Neural cell (in vitro differentiated cells): ENCODE measurements around the gene PYGB. TPM values are rescaled to one million over a fixed set of nuclear protein-coding genes. Genes with fewer than 3 reads are reported as not detected.

Experiments used
- H2AFZ ChIP-seq: fragments of 200-600, 300-800 bp; sonication (generic), shearing (Covaris generic); 2 replicates; pipeline ENCODE4 v1.6.0; 2014; ENCODE audit warnings: low read depth, mild to moderate bottlenecking, antibody characterized with exemption, low read length, moderate library complexity
- H3F3A ChIP-seq: fragments of 200-600 bp; shearing (Covaris generic); 2 replicates; pipeline ENCODE4 v1.6.1; 2016; ENCODE audit warnings: mild to moderate bottlenecking, moderate library complexity, mixed read lengths, antibody characterized with exemption, low read length; ENCODE audit not compliant: insufficient read depth, poor library complexity, severe bottlenecking
- H3K27ac ChIP-seq: fragments of 200-600, 300-800 bp; sonication (generic), shearing (Covaris generic); 2 replicates; pipeline ENCODE4 v1.5.1; 2014; ENCODE audit warnings: mild to moderate bottlenecking, low read length, moderate library complexity
- H3K27me3 ChIP-seq: fragments of 300-800, 200-600 bp; sonication (generic), shearing (Covaris generic); 2 replicates; pipeline ENCODE4 v1.6.0; 2014; ENCODE audit warnings: mild to moderate bottlenecking, low read depth, low read length, moderate library complexity; ENCODE audit not compliant: insufficient read depth
- H3K36me3 ChIP-seq: fragments of 300-800, 200-600 bp; sonication (generic), shearing (Covaris generic); 2 replicates; pipeline ENCODE4 v1.5.1; 2014; ENCODE audit warnings: mild to moderate bottlenecking, antibody characterized with exemption, low read length, moderate library complexity; ENCODE audit not compliant: insufficient read depth
- H3K4me2 ChIP-seq: fragments of 300-800, 200-600 bp; sonication (generic), shearing (Covaris generic); 2 replicates; pipeline ENCODE4 v1.6.0; 2014; ENCODE audit warnings: mild to moderate bottlenecking, low read length
- H3K4me3 ChIP-seq: fragments of 300-800, 200-600 bp; sonication (generic), shearing (Covaris generic); 2 replicates; pipeline ENCODE4 v1.5.1; 2014; ENCODE audit warnings: mild to moderate bottlenecking, low read length, moderate library complexity
- H3K79me2 ChIP-seq: fragments of 200-600 bp; shearing (Covaris generic); replicated peaks from 2 replicates; pipeline ENCODE4 v1.6.0; 2014; ENCODE audit warnings: mild to moderate bottlenecking, low read length, moderate library complexity; ENCODE audit not compliant: insufficient read depth
- H3K9ac ChIP-seq: fragments of 300-800, 200-600 bp; sonication (generic), shearing (Covaris generic); 2 replicates; pipeline ENCODE4 v1.6.1; 2016; ENCODE audit warnings: mild to moderate bottlenecking, low read length, mixed read lengths
- H3K9me2 ChIP-seq: fragments of 200-600 bp; shearing (Covaris generic); 2 replicates; pipeline ENCODE4 v1.6.1; 2016; ENCODE audit warnings: mild to moderate bottlenecking, low read length, mixed read lengths; ENCODE audit not compliant: insufficient read depth
- H3K9me3 ChIP-seq: fragments of 200-600, 300-800 bp; sonication (generic), shearing (Covaris generic); 2 replicates; pipeline ENCODE4 v1.6.1; 2016; ENCODE audit warnings: mild to moderate bottlenecking, mixed run types, low read length, moderate library complexity, mixed read lengths
- H4K20me1 ChIP-seq: fragments of 200-600 bp; shearing (Covaris generic); 2 replicates; pipeline ENCODE4 v1.6.1; 2016; ENCODE audit warnings: mild to moderate bottlenecking, mixed run types; ENCODE audit not compliant: insufficient read depth
- CTCF ChIP-seq: fragments of 450-650 bp; IDR thresholded peaks from 2 replicates; pipeline ENCODE4 v1.5.1; 2014; ENCODE audit warnings: antibody characterized with exemption, mild to moderate bottlenecking, moderate library complexity; ENCODE audit not compliant: poor library complexity, severe bottlenecking
- EP300 ChIP-seq: fragments of 450-650 bp; conservative IDR thresholded peaks from 2 replicates; pipeline ENCODE4 v1.6.1; 2014; ENCODE audit warnings: antibody characterized with exemption, mild to moderate bottlenecking, moderate library complexity; ENCODE audit not compliant: poor library complexity, severe bottlenecking
- EZH2 ChIP-seq: fragments of 200-600, 300-800 bp; shearing (Covaris generic), sonication (generic); IDR thresholded peaks from 2 replicates; pipeline ENCODE4 v1.6.1; 2014; ENCODE audit warnings: antibody characterized with exemption, low read length, borderline replicate concordance, mild to moderate bottlenecking; ENCODE audit not compliant: insufficient read depth, poor library complexity, severe bottlenecking
- MXI1 ChIP-seq: fragments of 450-650 bp; conservative IDR thresholded peaks from 2 replicates; pipeline ENCODE4 v1.6.1; 2014; ENCODE audit warnings: antibody characterized with exemption, mild to moderate bottlenecking; ENCODE audit not compliant: poor library complexity, severe bottlenecking
- POLR2AphosphoS5 ChIP-seq: IDR thresholded peaks from 2 replicates; pipeline ENCODE4 v1.6.1; 2012
- RAD21 ChIP-seq: fragments of 450-650 bp; conservative IDR thresholded peaks from 2 replicates; pipeline ENCODE4 v1.6.1; 2014; ENCODE audit warnings: antibody characterized with exemption, mild to moderate bottlenecking, moderate library complexity
- SMC3 ChIP-seq: fragments of 450-650 bp; conservative IDR thresholded peaks from 2 replicates; pipeline ENCODE4 v1.6.1; 2014; ENCODE audit warnings: antibody characterized with exemption, mild to moderate bottlenecking, moderate library complexity; ENCODE audit not compliant: poor library complexity
- TAF1 ChIP-seq: IDR thresholded peaks from 2 replicates; pipeline ENCODE4 v1.6.1; 2012; ENCODE audit warnings: low read depth
- polyA plus RNA-seq: library from polyadenylated mRNA; depleted of rRNA; stranded (reverse); fragments of >200 nt; gene quantifications from 2 replicates; pipeline ENCODE4 v1.2.3, GENCODE V29; 2014
- TF ChIP-seq, protein P1 (sequence below): IDR thresholded peaks from 2 replicates; pipeline ENCODE4 v1.6.1; 2012; ENCODE audit warnings: borderline replicate concordance

The PYGB gene
- polyA plus RNA-seq, 1 donor from 2014 or later: 70.5 TPM

DNA sequence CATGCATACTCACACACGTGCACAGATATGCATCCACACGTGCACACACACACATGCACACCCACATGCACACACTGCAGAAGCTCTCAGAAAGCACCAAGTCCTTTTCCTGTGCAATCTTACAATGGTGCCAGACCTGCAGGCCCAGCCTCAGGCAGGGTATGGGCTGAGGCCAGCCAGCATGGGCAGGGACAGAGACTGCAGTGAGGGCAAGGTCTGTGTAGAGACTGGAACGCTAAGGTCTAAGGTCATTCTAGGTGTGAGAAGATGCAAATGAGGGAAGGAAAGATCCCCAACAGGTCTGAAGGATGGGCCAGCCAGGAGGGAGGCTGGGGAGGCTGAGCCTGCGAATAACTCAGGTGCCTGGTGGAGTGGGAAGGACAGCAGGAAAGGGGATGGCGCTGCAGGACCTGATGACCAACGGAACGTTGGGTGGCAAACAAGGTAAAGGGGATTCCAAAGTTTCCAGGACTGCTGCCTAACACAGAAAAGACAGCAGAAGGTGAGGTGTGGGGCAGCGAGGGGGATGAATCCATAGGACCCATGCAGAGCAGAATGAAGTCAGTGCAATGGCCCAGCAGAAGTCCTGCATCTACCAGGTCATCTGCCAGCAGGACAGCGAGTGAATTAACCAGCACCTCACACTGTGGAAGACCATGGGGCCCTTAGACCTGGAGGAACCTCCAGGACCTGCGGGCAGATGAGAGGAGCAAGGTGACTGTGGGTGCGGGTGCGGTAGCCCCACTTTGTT, 75.8 kb downstream of the PYGB start:
- no peaks in the 10 kb centered on the region for H3K9me3 ChIP-seq

DNA sequence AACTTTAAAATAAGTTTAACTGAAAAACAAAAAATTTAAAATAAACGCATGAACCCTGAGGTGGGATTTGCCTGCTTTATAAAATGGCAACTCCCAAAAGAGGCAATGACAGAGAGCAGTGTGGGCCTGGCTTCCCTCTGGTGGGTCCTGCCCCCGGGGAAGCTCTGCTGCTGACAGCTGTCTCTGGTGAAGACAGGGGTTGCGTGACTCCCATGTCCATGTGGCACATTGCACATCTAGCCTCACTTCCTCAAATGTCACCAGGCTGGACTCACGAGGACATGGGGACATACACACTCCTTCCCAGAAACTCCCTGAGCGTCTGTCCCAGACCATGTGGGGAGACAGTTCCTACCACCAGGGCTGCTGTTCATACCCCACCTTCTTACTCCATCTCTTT, 76.5 kb downstream of the PYGB start:
- H3K27ac ChIP-seq: no peak overlapping the region

More for the DNA sequence above, 75.8 kb downstream of the PYGB start:
- H3K4me3 ChIP-seq: no peak overlapping the region
- no peaks in the 10 kb centered on the region for H3K36me3 ChIP-seq
- no peaks in the 10 kb centered on the region for H3K27me3 ChIP-seq
- H2AFZ ChIP-seq: no peak overlapping the region
- H3K9ac ChIP-seq: no peak overlapping the region
- H3F3A ChIP-seq: no peaks in the 10 kb centered on the region
- no peaks in the 10 kb centered on the region for H4K20me1 ChIP-seq
- H3K79me2 ChIP-seq: no peaks in the 10 kb centered on the region
- H3K4me2 ChIP-seq: no peak overlapping the region
- H3K27ac ChIP-seq: no peak overlapping the region
- TF ChIP-seq, protein P1, sequence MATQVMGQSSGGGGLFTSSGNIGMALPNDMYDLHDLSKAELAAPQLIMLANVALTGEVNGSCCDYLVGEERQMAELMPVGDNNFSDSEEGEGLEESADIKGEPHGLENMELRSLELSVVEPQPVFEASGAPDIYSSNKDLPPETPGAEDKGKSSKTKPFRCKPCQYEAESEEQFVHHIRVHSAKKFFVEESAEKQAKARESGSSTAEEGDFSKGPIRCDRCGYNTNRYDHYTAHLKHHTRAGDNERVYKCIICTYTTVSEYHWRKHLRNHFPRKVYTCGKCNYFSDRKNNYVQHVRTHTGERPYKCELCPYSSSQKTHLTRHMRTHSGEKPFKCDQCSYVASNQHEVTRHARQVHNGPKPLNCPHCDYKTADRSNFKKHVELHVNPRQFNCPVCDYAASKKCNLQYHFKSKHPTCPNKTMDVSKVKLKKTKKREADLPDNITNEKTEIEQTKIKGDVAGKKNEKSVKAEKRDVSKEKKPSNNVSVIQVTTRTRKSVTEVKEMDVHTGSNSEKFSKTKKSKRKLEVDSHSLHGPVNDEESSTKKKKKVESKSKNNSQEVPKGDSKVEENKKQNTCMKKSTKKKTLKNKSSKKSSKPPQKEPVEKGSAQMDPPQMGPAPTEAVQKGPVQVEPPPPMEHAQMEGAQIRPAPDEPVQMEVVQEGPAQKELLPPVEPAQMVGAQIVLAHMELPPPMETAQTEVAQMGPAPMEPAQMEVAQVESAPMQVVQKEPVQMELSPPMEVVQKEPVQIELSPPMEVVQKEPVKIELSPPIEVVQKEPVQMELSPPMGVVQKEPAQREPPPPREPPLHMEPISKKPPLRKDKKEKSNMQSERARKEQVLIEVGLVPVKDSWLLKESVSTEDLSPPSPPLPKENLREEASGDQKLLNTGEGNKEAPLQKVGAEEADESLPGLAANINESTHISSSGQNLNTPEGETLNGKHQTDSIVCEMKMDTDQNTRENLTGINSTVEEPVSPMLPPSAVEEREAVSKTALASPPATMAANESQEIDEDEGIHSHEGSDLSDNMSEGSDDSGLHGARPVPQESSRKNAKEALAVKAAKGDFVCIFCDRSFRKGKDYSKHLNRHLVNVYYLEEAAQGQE: no peak
- TF ChIP-seq MXI1: no peak
- no peak for TF ChIP-seq SMC3
- no peak for TF ChIP-seq POLR2AphosphoS5
- no peaks in the 10 kb centered on the region for H3K9me2 ChIP-seq

More for the DNA sequence above, 76.5 kb downstream of the PYGB start:
- no peaks in the 10 kb centered on the region for H3K9me3 ChIP-seq
- H3K4me3 ChIP-seq: no peak overlapping the region
- no peaks in the 10 kb centered on the region for H3K9me2 ChIP-seq
- no peaks in the 10 kb centered on the region for H4K20me1 ChIP-seq
- H3K27me3 ChIP-seq: no peaks in the 10 kb centered on the region
- no peaks in the 10 kb centered on the region for H3K79me2 ChIP-seq
- no peaks in the 10 kb centered on the region for H3F3A ChIP-seq
- no peaks in the 10 kb centered on the region for H3K36me3 ChIP-seq
- TF ChIP-seq, protein P1: no peak
- TF ChIP-seq MXI1 (no peak), RAD21 (no peak), TAF1 (no peak), POLR2AphosphoS5 (no peak), SMC3 (no peak), EP300 (no peak), CTCF (no peak), EZH2 (no peak)
- H3K4me2 ChIP-seq: no peak overlapping the region
- no peak overlapping the region for H2AFZ ChIP-seq
- no peak overlapping the region for H3K9ac ChIP-seq
